ENCODE measurements around the gene HMGB4. TPM values are rescaled to one million over a fixed set of nuclear protein-coding genes. Genes with fewer than 3 reads are reported as not detected.

Gene HMGB4, protein sequence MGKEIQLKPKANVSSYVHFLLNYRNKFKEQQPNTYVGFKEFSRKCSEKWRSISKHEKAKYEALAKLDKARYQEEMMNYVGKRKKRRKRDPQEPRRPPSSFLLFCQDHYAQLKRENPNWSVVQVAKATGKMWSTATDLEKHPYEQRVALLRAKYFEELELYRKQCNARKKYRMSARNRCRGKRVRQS
- total RNA-seq = not detected

DNA sequence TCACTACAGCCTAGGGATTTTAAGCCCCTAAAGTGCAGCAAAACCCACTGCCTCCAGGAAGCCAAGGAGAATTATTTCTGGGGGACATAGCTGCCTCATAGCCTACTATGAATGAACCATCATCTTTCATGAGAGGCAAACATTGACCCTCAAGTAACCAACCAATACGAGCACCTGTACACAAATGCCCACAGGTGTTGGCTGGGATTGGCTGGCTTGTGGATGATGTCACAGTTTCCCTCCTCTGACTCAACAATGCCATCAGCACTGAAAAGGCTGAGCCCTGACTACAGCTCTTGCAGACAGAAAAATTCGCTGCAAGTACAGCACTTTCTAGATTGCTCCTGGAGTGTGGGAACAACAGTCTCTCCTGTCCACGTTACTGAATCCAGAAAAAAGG lies at the start of gene HMGB4:
TSS of gene HMGB4 (plus strand) at position 301 of the 400 bp plus-strand sequence. CDS start 113 bp downstream, outside the sequence.
- no peaks in the 10 kb centered on the region for H3K36me3 ChIP-seq
- H3K27me3 ChIP-seq = peaks cover 0 to 20% (median 0%) of the 10 kb centered on the region in 4 donors
- H3K4me1 ChIP-seq = no peaks in the 10 kb centered on the region
- H3K27ac ChIP-seq (replicated peaks in 1 of 4) = no peak within 1 kb of the TSS
- intact Hi-C loops (cut with DNase I) = no loop called here
- TF ChIP-seq, protein P1, sequence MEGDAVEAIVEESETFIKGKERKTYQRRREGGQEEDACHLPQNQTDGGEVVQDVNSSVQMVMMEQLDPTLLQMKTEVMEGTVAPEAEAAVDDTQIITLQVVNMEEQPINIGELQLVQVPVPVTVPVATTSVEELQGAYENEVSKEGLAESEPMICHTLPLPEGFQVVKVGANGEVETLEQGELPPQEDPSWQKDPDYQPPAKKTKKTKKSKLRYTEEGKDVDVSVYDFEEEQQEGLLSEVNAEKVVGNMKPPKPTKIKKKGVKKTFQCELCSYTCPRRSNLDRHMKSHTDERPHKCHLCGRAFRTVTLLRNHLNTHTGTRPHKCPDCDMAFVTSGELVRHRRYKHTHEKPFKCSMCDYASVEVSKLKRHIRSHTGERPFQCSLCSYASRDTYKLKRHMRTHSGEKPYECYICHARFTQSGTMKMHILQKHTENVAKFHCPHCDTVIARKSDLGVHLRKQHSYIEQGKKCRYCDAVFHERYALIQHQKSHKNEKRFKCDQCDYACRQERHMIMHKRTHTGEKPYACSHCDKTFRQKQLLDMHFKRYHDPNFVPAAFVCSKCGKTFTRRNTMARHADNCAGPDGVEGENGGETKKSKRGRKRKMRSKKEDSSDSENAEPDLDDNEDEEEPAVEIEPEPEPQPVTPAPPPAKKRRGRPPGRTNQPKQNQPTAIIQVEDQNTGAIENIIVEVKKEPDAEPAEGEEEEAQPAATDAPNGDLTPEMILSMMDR (IDR thresholded peaks at IDR 0.05) = no peak
- no peak for DNase-seq (ENCODE audit: extremely low spot score)
- 84% methylated on average over 3 of the region's 3 CpGs for WGBS
- H3K9me3 ChIP-seq = peaks cover 0 to 15% (median 0%) of the 10 kb centered on the region in 4 donors
- H3K4me3 ChIP-seq = no peak within 1 kb of the TSS

DNA sequence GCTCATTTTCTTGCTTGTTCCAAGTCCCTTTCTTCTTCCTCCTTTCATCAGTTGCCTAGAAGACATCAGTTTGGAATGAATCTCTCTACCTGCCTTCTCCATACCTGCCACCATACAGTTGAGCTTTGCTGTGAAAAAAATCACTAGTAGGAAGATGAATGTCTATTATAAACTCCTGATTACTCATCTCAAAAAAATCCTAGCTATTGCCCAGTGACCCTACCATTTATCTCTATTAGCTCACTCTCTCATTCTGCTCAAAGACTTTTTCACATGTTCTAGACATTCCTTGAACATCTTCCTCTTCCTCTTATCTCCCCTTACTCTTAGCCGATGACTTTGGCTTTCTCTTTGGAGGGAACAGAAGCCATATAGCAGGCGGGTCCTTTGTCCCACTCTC lies 49.7 kb upstream of the HMGB4 start:
- 98% methylated on average over 2 of the region's 2 CpGs for WGBS
- intact Hi-C loops (cut with DNase I) = no loop called here

DNA sequence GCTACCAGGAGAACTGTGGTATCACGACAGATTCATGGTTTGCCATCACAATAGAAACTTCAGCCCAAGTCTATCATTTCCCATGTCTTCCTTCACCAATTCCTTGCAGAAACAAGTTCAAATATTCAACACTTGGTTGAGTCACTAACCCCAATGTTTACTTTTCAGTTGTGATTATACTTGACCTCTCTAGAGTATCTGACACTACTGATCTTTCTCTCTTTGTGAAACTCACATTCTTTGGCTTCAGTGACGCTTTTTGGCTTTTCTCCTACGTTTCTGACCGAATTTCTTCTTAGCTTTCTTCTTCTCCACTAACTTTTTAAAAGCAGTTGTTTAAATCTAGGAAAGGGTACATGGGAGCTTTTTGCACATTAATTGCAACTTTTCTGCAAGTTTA lies 48.8 kb upstream of the HMGB4 start:
- intact Hi-C loops (cut with DNase I) = no loop called here
- 60% methylated on average over 4 of the region's 4 CpGs for WGBS
- H3K27ac ChIP-seq (replicated peaks in 1 of 4) = no peak overlapping the region
- no peaks in the 10 kb centered on the region for H3K4me1 ChIP-seq
- H3K27me3 ChIP-seq = no peaks in the 10 kb centered on the region
- no peaks in the 10 kb centered on the region for H3K9me3 ChIP-seq
- no peaks in the 10 kb centered on the region for H3K36me3 ChIP-seq
- no peak for TF ChIP-seq POLR2A (IDR thresholded peaks at IDR 0.05; ENCODE audit: low read depth)
- no peak for TF ChIP-seq EP300 (IDR thresholded peaks at IDR 0.05)
- TF ChIP-seq, protein P1 (IDR thresholded peaks at IDR 0.05) = no peak
- TF ChIP-seq POLR2AphosphoS5 (IDR thresholded peaks at IDR 0.05) = no peak
- DNase-seq (ENCODE audit: extremely low spot score) = no peak
- H3K4me3 ChIP-seq = no peak overlapping the region

More for the DNA sequence above, 49.7 kb upstream of the HMGB4 start:
- peaks cover 0 to 3% (median 0%) of the 10 kb centered on the region in 4 donors for H3K9me3 ChIP-seq
- TF ChIP-seq EP300 (IDR thresholded peaks at IDR 0.05) = no peak
- TF ChIP-seq, protein P1 (IDR thresholded peaks at IDR 0.05) = no peak
- no peak for TF ChIP-seq POLR2A (IDR thresholded peaks at IDR 0.05; ENCODE audit: low read depth)
- no peak for TF ChIP-seq POLR2AphosphoS5 (IDR thresholded peaks at IDR 0.05)
- H3K4me3 ChIP-seq = no peak overlapping the region
- no peaks in the 10 kb centered on the region for H3K4me1 ChIP-seq
- no peaks in the 10 kb centered on the region for H3K36me3 ChIP-seq
- H3K27me3 ChIP-seq = no peaks in the 10 kb centered on the region
- DNase-seq (ENCODE audit: extremely low spot score) = peak; percentile 24
- no peak overlapping the region for H3K27ac ChIP-seq (replicated peaks in 1 of 4)

DNA sequence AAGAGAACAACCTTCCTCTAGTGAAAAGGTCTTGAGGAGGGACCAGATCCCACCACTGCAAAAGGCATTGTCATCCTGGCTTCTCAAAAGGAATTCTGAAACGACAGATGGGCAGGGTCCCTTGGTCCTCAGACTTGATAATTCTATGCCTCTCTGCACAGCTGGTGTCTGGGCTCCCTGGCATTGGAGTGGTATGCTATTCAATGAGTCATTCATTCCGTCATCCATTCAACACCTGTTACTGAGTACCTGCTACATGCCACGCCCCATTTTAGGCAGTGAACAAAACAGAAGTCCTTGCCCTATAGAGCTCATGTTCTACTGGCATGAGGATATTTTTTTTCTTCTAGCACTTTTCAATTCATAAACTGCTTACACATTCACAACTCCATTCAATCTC lies 45.8 kb upstream of the HMGB4 start:
- no peaks in the 10 kb centered on the region for H3K36me3 ChIP-seq
- H3K9me3 ChIP-seq = no peaks in the 10 kb centered on the region
- TF ChIP-seq POLR2A (IDR thresholded peaks at IDR 0.05; ENCODE audit: low read depth) (no peak), POLR2AphosphoS5 (IDR thresholded peaks at IDR 0.05) (no peak), EP300 (IDR thresholded peaks at IDR 0.05) (no peak)
- TF ChIP-seq, protein P1 (IDR thresholded peaks at IDR 0.05) = no peak
- H3K27me3 ChIP-seq = peaks cover 0 to 12% (median 0%) of the 10 kb centered on the region in 4 donors
- intact Hi-C loops (cut with DNase I) = no loop called here
- H3K27ac ChIP-seq (replicated peaks in 1 of 4) = no peak overlapping the region
- no peak overlapping the region for H3K4me3 ChIP-seq
- peak; percentile 53 for DNase-seq (ENCODE audit: extremely low spot score)
- no peaks in the 10 kb centered on the region for H3K4me1 ChIP-seq
- 84% methylated on average over 3 of the region's 3 CpGs for WGBS

Measured in esophagus muscularis mucosa (tissue), 4 donors.